ENCODE results near the gene C1QA.
"Not testable (repeated sequence)": the region's sequence is repeated elsewhere in the genome, so short reads cannot be mapped to it uniquely, and the experiment has no call there.

The C1QA gene

DNA sequence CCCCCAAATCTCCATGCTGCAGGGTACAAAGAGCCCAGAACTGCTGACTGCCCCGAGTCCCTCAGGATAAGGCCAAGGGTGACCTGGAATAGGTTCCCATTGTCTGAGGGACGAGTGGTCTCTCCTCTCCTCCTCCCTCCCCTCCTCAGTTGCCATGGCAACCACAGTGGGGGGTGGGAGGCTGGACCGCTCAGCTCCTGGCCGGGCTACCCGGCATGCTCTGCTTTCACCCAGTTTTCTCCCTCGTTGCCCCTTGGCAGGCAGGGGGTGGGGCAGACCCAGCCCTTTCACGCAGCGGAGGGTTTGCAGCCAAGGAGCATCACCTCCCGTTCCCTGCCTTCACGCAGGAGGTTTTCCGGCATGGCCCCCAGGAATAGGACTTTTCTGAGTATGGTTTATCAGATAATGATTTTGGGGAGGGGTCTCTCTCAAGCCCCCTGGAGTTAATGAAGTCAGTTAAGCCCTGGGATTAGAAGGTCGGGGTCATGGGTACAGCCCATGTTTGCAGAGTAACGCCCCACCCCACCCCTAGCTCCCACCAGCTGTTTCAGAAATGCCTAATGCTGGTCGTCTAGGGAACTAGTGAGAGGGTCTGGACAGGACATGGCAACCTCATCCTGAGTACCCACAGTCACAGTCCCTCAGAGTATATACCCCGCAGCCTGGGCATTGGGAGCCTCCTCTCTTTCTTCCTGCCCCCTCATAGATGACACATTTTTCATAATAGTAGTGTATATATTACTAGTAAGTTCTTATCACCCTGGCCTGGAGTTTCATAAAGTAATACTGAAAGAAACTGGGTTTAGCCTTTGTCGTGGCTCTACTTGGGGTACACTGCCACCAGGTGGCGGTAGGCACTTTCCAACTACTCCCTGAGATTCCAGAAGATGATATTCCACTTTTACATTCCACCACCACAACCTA, 37.3 kb downstream of the C1QA start:
- peak; percentile 54 for DNase-seq (ENCODE audit: low spot score)

DNA sequence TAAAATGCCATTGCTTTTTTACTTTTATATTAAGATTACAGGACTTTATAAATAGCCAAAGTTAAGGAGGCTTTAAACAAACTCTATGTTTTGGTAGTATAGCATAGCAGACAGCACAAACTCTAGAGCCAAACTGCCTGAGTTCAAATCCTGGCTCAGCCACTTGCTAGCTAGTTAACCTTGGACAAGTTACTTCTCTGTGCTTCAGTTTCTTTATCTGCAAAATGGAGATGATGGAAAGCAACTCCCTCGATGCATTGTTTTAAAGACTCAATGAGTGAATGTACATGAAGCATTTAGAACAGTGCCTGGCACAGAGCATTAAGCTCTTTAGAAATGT, 38.0 kb downstream of the C1QA start:
- DNase-seq (ENCODE audit: low spot score) = no peak

DNA sequence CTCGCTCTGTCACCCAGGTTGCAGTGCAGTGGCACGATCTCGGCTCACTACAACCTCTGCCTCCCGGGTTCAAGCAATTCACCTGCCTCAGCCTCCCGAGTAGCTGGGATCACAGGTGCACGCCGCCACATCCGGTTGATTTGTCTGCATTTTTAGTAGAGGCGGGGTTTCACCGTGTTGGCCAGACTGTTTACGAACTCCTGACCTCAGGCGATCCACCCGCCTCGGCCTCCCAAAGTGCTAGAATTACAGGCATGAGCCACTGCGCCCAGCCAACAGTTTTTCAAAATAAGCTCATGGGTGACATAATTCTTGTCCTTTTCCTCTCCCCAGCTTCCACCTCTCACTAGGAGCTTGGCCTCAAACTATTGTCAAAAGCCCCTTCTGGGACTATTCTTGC, 39.7 kb downstream of the C1QA start:
- not testable (repeated sequence) for DNase-seq (ENCODE audit: low spot score)

DNA sequence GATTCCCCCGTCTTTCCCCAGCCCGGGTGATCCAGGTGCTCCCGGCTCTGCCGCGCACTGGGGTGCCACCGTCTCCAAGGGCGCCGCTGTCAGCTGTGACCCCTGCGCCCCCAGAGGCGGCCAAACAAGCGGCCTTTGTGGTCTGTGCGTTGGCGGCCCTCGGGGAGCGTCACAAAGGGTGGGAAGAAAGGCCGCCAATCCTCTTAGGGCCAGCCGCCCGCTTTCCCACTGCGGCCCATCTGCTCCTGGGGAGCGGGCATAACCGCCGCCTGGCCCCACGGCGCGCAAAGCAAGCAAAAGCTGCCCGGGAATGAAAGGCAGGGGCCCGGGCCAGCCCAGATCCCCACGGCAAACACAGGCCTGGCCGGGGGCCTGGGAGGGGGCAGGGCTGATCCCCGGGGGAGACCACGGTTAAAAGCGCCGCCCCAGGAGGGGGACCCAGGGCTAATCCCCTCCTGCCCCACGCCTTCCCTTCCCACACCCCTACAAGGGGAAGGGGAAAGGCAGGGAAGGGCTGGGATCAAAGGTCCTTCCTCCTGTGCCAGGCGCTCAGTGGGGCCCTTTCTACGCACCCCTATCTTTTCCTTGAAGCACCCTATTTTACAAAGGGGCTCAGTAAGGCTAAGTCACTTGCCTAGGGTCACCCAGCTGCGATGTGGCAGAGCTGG, 40.6 kb downstream of the C1QA start:
- no peak for DNase-seq (ENCODE audit: low spot score)

DNA sequence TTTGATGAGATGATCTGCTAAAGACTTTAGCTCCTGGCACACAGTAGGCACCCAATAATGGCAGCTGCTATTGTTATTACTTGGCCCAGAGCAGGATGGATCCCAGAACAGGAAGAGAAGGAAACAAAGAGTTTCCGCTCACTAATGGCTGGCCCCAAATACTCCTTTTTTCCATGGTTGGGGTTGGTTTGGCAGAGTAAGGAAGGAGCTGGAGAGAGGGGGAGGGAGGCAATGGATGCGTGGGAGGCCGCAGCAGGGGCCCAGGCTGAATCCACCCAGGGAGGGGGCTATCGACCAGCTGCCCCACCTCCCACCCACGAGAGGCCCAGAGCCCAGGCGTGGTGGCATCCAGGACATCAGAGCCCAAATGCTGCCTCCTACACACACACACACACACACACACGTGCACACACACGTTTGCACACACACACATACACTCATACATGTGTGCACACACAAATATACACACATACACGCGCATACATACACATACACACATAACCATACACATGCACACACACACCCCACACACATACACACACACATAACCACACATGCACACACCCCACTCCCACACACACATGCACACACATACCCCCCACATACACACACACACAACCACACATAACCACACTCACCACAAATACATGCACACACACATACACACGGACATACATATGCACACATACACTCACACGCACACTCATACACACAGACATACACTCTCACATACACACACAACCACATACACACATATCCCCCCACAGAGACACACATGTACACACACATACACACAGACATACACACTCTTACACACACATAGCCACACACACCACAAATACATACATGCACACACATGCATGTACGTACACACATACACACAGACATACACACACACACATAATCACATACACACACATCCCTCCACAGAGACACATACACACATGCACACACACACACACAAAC, 41.8 kb downstream of the C1QA start:
- no peak for DNase-seq (ENCODE audit: low spot score)

DNA sequence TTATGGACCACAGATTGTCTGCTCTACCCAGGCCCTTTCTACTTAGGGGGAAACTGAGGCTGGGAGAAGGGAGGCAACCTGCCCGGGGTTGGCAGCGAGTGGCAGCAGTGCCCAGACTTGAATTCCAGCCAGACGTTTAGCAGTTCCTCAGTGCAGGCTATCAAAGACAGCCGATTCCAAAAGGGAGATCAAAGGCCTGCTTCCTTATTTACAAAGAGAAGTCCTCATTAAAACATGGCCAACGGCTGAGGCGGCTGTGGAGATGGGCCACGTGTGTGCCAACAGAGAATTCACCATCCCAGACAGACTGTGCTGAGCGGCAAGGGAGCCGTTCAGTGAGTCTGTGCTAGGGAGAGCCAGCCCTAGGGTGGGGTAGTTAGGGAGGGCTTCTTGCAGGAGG, 44.3 kb downstream of the C1QA start:
- no peak for DNase-seq (ENCODE audit: low spot score)

- no peak for DNase-seq (ENCODE audit: low spot score)
Observed at GRCh38 chr1:22681556-22682276, 45.3 kb downstream of the C1QA start.

GRCh38 chr1:22683547-22683946, 47.1 kb downstream of the C1QA start:
- no peak for DNase-seq (ENCODE audit: low spot score)

- DNase-seq (ENCODE audit: low spot score) = no peak
Observed at GRCh38 chr1:22685591-22686059, 49.2 kb downstream of the C1QA start.

DNA sequence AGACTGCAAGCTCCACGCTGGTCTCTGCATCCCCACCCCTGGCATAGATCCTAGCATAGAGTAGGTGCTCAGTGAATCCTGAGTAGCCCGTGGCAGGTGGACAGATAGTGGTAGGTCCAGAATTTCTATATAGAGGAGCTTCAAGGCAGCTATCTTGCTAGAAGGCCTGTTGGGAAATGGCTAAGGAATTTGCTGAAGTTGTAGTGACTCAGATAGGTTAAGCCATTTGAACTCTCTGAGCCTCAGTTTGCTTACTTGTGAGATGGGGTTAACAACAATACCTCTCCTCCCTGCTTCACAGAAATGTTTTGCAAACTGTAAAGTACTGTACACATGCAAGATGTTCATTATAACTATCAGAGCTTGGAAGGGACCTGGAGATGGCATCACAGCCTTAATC, 50.8 kb downstream of the C1QA start:
- DNase-seq (ENCODE audit: low spot score) = no peak

DNA sequence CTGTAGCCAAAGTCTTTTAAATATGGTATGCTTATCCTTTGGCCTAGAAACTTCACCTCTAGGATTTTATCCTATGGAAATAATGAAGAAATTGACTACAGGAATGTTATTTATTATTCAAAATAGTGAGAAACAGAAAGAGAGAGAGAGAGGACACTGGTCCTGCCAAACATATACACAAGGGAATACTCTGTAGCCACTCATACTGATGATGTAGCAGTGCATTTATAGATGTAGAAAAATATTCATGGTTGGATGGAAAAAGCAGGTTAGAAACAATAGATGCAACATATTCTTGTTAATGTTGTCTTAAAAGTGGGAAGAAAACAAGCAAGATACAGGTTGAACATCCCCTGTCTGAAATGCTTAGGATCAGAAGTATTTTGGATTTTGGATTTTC, 52.0 kb downstream of the C1QA start:
- no peak for DNase-seq (ENCODE audit: low spot score)

All from D341Med (cell line).